ENCODE results near the gene RUNX1.

DNA sequence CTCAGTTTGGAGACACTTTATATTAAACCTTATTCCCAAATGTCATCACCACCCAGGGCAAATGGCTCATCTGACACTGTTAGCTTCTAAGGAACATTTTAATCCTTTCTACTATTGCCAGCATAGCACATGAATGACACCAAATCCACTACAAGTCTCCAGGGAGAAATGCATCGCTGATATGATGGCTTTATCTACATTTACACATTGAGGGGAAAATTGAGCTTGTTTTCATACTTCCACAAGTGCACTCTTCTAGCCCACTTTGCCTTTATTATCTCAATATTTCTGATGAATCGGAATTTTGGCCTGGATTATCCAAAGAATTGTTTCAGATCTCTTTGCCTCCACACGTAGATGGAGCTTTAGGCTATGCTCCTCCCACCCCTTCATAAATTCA lies 75.4 kb downstream of the RUNX1 start:
- TF ChIP-seq, protein P1, sequence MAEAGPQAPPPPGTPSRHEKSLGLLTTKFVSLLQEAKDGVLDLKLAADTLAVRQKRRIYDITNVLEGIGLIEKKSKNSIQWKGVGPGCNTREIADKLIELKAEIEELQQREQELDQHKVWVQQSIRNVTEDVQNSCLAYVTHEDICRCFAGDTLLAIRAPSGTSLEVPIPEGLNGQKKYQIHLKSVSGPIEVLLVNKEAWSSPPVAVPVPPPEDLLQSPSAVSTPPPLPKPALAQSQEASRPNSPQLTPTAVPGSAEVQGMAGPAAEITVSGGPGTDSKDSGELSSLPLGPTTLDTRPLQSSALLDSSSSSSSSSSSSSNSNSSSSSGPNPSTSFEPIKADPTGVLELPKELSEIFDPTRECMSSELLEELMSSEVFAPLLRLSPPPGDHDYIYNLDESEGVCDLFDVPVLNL (IDR thresholded peaks at IDR 0.05; ENCODE audit: low read depth, low read length) = no peak
- no peak for TF ChIP-seq EZH2 (IDR thresholded peaks at IDR 0.05; ENCODE audit: borderline replicate concordance, control insufficient read depth, low read depth, low read length)
- TF ChIP-seq SMC3 (IDR thresholded peaks at IDR 0.05; ENCODE audit: borderline replicate concordance, low read length) = no peak
- TF ChIP-seq NR2F1 (conservative IDR thresholded peaks at IDR 0.05) = no peak
- no peak for TF ChIP-seq PML (IDR thresholded peaks at IDR 0.05; ENCODE audit: low read length)
- no peak for TF ChIP-seq POLR2A (IDR thresholded peaks at IDR 0.05; ENCODE audit: low read depth, low read length)
- no peak for TF ChIP-seq HDAC2 (IDR thresholded peaks at IDR 0.05)
- TF ChIP-seq, protein P2, sequence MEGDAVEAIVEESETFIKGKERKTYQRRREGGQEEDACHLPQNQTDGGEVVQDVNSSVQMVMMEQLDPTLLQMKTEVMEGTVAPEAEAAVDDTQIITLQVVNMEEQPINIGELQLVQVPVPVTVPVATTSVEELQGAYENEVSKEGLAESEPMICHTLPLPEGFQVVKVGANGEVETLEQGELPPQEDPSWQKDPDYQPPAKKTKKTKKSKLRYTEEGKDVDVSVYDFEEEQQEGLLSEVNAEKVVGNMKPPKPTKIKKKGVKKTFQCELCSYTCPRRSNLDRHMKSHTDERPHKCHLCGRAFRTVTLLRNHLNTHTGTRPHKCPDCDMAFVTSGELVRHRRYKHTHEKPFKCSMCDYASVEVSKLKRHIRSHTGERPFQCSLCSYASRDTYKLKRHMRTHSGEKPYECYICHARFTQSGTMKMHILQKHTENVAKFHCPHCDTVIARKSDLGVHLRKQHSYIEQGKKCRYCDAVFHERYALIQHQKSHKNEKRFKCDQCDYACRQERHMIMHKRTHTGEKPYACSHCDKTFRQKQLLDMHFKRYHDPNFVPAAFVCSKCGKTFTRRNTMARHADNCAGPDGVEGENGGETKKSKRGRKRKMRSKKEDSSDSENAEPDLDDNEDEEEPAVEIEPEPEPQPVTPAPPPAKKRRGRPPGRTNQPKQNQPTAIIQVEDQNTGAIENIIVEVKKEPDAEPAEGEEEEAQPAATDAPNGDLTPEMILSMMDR (IDR thresholded peaks at IDR 0.05 in 2 of 3, conservative IDR thresholded peaks at IDR 0.05 in 1 of 3; ENCODE audit: control insufficient read depth in 2 of 3, extremely low read depth in 1 of 3, insufficient read depth in 1 of 3, low read depth in 3 of 3, low read length in 3 of 3) = no peak
- TF ChIP-seq GABPA (IDR thresholded peaks at IDR 0.05; ENCODE audit: low read depth) = no peak
- no peak for TF ChIP-seq KDM1A (IDR thresholded peaks at IDR 0.05; ENCODE audit: borderline replicate concordance)
- TF ChIP-seq POLR2AphosphoS5 (IDR thresholded peaks at IDR 0.05; ENCODE audit: low read length) = no peak
- no peak for TF ChIP-seq HCFC1 (IDR thresholded peaks at IDR 0.05; ENCODE audit: low read length)
- TF ChIP-seq, protein P3, sequence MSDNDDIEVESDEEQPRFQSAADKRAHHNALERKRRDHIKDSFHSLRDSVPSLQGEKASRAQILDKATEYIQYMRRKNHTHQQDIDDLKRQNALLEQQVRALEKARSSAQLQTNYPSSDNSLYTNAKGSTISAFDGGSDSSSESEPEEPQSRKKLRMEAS (IDR thresholded peaks at IDR 0.05; ENCODE audit: low read depth, low read length) = no peak
- no peak for TF ChIP-seq YY1 (IDR thresholded peaks at IDR 0.05; ENCODE audit: low read depth, low read length)

Data from GM12878 (cell line).